DND-41 (cell line): ENCODE data around the gene SPINK14.

Source experiments
- ATAC-seq: fragments of 200-7000 bp; cut with Tn5 transposase; 3 replicates; pipeline ENCODE4 v1.9.1; 2021; ENCODE audit warnings: low read depth; ENCODE audit not compliant: insufficient read depth
- DNase-seq: peaks from one replicate; pipeline ENCODE4 v3.0.0-alpha.2; 2020
- H2AFZ ChIP-seq: 2 replicates; pipeline ENCODE4 v1.6.0; 2012; ENCODE audit warnings: low read depth, low read length
- H3K27ac ChIP-seq: 2 replicates; pipeline ENCODE4 v1.5.1; 2012; ENCODE audit warnings: low read length, inconsistent platforms
- H3K27me3 ChIP-seq: fragments of 200-600 bp; sonication (generic); 2 replicates; pipeline ENCODE4 v1.6.0; 2012; ENCODE audit warnings: low read length, mild to moderate bottlenecking, inconsistent platforms; ENCODE audit not compliant: insufficient read depth, poor library complexity
- H3K36me3 ChIP-seq: 2 replicates; pipeline ENCODE4 v1.5.1; 2012; ENCODE audit warnings: low read length, inconsistent platforms; ENCODE audit not compliant: insufficient read depth
- H3K4me1 ChIP-seq: 2 replicates; pipeline ENCODE4 v1.5.1; 2012; ENCODE audit warnings: mild to moderate bottlenecking, low read length; ENCODE audit not compliant: insufficient read depth
- H3K4me2 ChIP-seq: 2 replicates; pipeline ENCODE4 v1.6.0; 2012; ENCODE audit warnings: mild to moderate bottlenecking, moderate library complexity, low read length, inconsistent platforms; ENCODE audit not compliant: insufficient read depth
- H3K4me3 ChIP-seq, 2 experiments: fragments of 200-600 bp in 1 of 2; shearing (Covaris generic) in 1 of 2; 2 replicates each; pipeline ENCODE4 v1.5.1; 2012 to 2016; ENCODE audit warnings: inconsistent platforms in 2 of 2, low read length in 2 of 2, mild to moderate bottlenecking in 2 of 2, low read depth in 1 of 2, moderate library complexity in 1 of 2
- H3K79me2 ChIP-seq: 2 replicates; pipeline ENCODE4 v1.6.0; 2012; ENCODE audit warnings: low read length, inconsistent platforms; ENCODE audit not compliant: insufficient read depth
- H3K9ac ChIP-seq: 2 replicates; pipeline ENCODE4 v1.6.0; 2012; ENCODE audit warnings: low read depth, mild to moderate bottlenecking, inconsistent platforms, low read length, moderate library complexity
- H3K9me3 ChIP-seq: 2 replicates; pipeline ENCODE4 v1.5.1; 2012; ENCODE audit warnings: low read length, moderate library complexity, mild to moderate bottlenecking, inconsistent platforms; ENCODE audit not compliant: insufficient read depth, severe bottlenecking
- H4K20me1 ChIP-seq: 2 replicates; pipeline ENCODE4 v1.6.0; 2012; ENCODE audit warnings: low read length; ENCODE audit not compliant: insufficient read depth
- EZH2 ChIP-seq: IDR thresholded peaks from 3 replicates; pipeline ENCODE4 v1.6.1; 2012; ENCODE audit warnings: borderline replicate concordance, low read depth, mild to moderate bottlenecking, moderate library complexity, low read length, inconsistent platforms; ENCODE audit not compliant: severe bottlenecking
- TF ChIP-seq, protein P1 (sequence below): IDR thresholded peaks from 2 replicates; pipeline ENCODE4 v1.5.1; 2012; ENCODE audit warnings: borderline replicate concordance, low read length, moderate library complexity, mild to moderate bottlenecking; ENCODE audit not compliant: poor library complexity, severe bottlenecking; ENCODE audit errors: extremely low read depth

Gene SPINK14

DNA sequence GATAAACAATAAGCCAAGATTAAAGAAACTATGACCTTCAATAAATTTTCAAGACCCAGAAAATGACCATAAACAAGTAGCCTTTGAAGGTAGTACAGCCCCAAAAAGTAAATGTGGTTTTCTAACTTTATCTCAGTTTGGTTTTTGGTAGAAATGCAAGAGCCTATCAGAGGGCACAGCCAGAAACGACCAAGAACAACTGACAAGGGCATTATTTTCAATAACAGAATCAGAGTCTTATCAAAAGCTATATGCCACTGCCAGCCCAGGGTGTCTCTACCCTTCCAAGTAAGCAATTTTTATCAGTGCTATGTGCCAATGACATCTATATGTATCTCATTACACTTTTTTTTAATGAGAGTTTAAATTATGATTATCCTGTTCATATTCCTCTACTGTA lies 22.7 kb downstream of the SPINK14 start:
- H3K4me1 ChIP-seq, result no peaks in the 10 kb centered on the region
- H2AFZ ChIP-seq, result no peak overlapping the region
- no peaks in the 10 kb centered on the region for H4K20me1 ChIP-seq
- H3K36me3 ChIP-seq, result no peaks in the 10 kb centered on the region
- H3K9ac ChIP-seq, result no peak overlapping the region
- H3K79me2 ChIP-seq, result no peaks in the 10 kb centered on the region
- no peak for DNase-seq
- no peak overlapping the region for H3K4me2 ChIP-seq
- no peak overlapping the region for H3K27ac ChIP-seq
- TF ChIP-seq, protein P1, sequence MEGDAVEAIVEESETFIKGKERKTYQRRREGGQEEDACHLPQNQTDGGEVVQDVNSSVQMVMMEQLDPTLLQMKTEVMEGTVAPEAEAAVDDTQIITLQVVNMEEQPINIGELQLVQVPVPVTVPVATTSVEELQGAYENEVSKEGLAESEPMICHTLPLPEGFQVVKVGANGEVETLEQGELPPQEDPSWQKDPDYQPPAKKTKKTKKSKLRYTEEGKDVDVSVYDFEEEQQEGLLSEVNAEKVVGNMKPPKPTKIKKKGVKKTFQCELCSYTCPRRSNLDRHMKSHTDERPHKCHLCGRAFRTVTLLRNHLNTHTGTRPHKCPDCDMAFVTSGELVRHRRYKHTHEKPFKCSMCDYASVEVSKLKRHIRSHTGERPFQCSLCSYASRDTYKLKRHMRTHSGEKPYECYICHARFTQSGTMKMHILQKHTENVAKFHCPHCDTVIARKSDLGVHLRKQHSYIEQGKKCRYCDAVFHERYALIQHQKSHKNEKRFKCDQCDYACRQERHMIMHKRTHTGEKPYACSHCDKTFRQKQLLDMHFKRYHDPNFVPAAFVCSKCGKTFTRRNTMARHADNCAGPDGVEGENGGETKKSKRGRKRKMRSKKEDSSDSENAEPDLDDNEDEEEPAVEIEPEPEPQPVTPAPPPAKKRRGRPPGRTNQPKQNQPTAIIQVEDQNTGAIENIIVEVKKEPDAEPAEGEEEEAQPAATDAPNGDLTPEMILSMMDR, result no peak
- TF ChIP-seq EZH2, result no peak
- no peak for ATAC-seq
- H3K4me3 ChIP-seq, result no peak overlapping the region
- H3K9me3 ChIP-seq, result no peaks in the 10 kb centered on the region
- no peaks in the 10 kb centered on the region for H3K27me3 ChIP-seq

- Histone ChIP-seq H3K4me2 (no peak overlapping the region), H3K79me2 (no peaks in the 10 kb centered on the region), H3K9me3 (no peaks in the 10 kb centered on the region), H3K36me3 (no peaks in the 10 kb centered on the region), H2AFZ (no peak overlapping the region), H3K27ac (no peak overlapping the region), H4K20me1 (no peaks in the 10 kb centered on the region), H3K27me3 (no peaks in the 10 kb centered on the region), H3K4me1 (no peaks in the 10 kb centered on the region), H3K9ac (no peak overlapping the region), H3K4me3 (no peak overlapping the region)
- no peak for ATAC-seq
- TF ChIP-seq, protein P1, result no peak
- TF ChIP-seq EZH2, result no peak
- DNase-seq, result no peak
These were observed 24.9 kb downstream of the SPINK14 start for GRCh38 chr5:148193202-148193601.

- ATAC-seq (no peak), DNase-seq (no peak)
- Histone ChIP-seq H3K9ac (no peak overlapping the region), H3K79me2 (no peaks in the 10 kb centered on the region), H3K4me3 (no peak overlapping the region), H2AFZ (no peak overlapping the region), H3K36me3 (no peaks in the 10 kb centered on the region), H3K4me2 (no peak overlapping the region), H4K20me1 (no peaks in the 10 kb centered on the region), H3K27ac (no peak overlapping the region), H3K4me1 (no peaks in the 10 kb centered on the region), H3K9me3 (no peaks in the 10 kb centered on the region), H3K27me3 (no peaks in the 10 kb centered on the region)
- no peak for TF ChIP-seq EZH2
- TF ChIP-seq, protein P1, result no peak
These were observed 32.8 kb downstream of the SPINK14 start for GRCh38 chr5:148201151-148201550.

DNA sequence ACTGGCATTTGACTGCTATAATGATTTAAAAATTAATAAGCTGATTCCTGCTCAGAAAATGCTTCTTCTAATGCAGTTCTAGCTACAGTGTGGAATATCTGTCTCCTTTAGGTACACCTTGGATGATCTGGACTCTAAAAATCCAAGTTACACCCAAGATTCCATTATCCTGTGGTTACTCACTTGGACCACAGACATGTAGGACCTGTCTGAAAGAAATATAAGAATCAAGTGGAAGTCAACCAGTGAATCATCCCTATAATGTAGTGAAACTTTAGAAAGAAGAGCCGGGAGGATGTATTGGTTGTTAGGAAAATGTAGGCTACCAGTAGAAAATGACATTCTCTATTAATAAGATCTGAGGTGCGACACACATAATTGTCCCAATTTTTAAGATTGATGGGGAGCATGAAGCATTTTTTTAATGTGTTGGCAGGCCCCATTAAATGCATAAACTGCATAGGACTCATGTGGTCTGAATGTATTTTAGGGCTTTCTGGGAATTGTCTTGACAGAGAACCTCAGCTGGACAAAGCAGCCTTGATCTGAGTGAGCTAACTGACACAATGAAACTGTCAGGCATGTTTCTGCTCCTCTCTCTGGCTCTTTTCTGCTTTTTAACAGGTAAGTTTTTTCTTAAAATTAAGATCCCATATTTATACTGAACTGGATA lies 34.3 kb downstream of the SPINK14 start, which contains the start of gene SPINK6:
TSS of gene SPINK6 (plus strand) at position 512 of the 673 bp plus-strand sequence. CDS start at position 567, 55 bp downstream.
- Histone ChIP-seq H3K79me2 (no peaks in the 10 kb centered on the region), H3K27me3 (no peaks in the 10 kb centered on the region), H3K4me2 (no peak within 1 kb of the TSS), H3K27ac (no peak within 1 kb of the TSS), H3K9me3 (no peaks in the 10 kb centered on the region), H3K4me1 (no peaks in the 10 kb centered on the region), H3K9ac (no peak within 1 kb of the TSS), H4K20me1 (no peaks in the 10 kb centered on the region), H3K4me3 (no peak within 1 kb of the TSS), H3K36me3 (no peaks in the 10 kb centered on the region), H2AFZ (no peak within 1 kb of the TSS)
- DNase-seq, result no peak
- ATAC-seq, result no peak
- no peak for TF ChIP-seq EZH2
- TF ChIP-seq, protein P1, result no peak
